ENCODE data around the gene CCDC146.

CCDC146 gene

DNA sequence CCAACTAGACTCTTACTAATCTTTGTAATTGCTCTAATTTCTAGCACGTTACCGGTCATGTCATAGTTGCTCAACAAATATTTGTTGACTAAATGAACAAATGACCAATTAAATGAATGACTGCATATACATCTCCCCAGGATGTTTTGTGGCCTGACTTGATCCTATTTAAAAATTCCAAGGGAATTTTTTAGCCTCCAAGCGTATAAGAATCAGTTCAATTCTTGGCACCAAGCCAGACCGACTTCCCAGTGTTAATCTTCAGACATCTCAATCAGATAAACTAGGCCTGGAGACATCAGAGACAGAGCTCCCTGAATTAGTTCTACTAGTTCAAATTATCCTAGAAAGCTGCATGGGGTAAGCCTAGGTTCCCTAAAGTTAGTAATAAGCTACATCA lies 197.7 kb downstream of the CCDC146 start:
- FAIRE-seq: no peak
- DNase-seq (ENCODE audit: insufficient read length, low spot score): no peak
- TF ChIP-seq SPI1 (IDR thresholded peaks at IDR 0.05; ENCODE audit: low read depth, low read length) (no peak), POLR2A (IDR thresholded peaks at IDR 0.05; ENCODE audit: low read depth, low read length) (no peak), POU2F2 (IDR thresholded peaks at IDR 0.05; ENCODE audit: low read depth, low read length) (no peak), PAX5 (IDR thresholded peaks at IDR 0.05; ENCODE audit: insufficient read depth, low read length, severe bottlenecking) (no peak), TAF1 (IDR thresholded peaks at IDR 0.05; ENCODE audit: low read depth, low read length) (no peak), POLR2AphosphoS5 (IDR thresholded peaks at IDR 0.05; ENCODE audit: low read depth, low read length) (no peak)

DNA sequence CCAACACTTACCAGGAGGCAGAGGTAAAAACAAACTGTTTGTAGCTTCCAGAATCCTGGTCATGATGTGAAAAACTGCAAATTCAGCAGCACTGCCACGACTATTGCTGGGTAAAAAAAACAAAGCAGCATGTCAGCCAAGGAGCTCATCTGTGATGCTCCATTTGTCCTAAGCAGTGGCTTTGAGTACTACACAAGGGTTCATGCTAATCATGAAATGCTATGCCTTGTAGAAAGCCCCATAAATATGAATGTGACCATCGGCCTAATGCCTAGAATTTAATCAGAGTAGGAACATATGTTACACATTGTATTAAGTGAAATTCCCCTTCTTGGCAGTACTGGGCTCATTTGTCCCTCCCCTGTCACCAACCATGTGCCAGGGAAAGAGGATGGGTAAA lies 198.3 kb downstream of the CCDC146 start:
- FAIRE-seq (no peak), DNase-seq (ENCODE audit: insufficient read length, low spot score) (no peak)
- TF ChIP-seq TAF1 (IDR thresholded peaks at IDR 0.05; ENCODE audit: low read depth, low read length): no peak
- TF ChIP-seq POU2F2 (IDR thresholded peaks at IDR 0.05; ENCODE audit: low read depth, low read length): no peak
- TF ChIP-seq PAX5 (IDR thresholded peaks at IDR 0.05; ENCODE audit: insufficient read depth, low read length, severe bottlenecking): no peak
- no peak for TF ChIP-seq POLR2AphosphoS5 (IDR thresholded peaks at IDR 0.05; ENCODE audit: low read depth, low read length)
- no peak for TF ChIP-seq POLR2A (IDR thresholded peaks at IDR 0.05; ENCODE audit: low read depth, low read length)
- TF ChIP-seq SPI1 (IDR thresholded peaks at IDR 0.05; ENCODE audit: low read depth, low read length): no peak

DNA sequence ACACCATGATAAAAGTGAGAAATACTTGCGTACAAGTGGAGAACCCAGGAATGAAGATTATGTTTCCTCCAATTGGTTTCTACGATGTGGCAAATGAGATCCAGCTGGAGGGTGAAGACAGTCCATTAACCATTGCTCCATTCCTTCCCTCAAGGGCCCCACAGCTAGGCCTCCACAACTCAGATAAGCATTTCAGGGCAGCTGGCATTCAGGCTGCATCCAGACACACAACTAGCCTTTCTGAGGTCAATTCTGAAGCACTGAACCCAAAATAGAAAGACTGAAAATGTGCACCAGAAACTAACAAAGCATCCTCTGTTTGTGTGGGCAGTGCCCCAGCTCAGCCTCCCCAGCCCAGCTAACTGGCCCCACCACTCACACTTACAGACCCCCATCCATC lies 198.9 kb downstream of the CCDC146 start:
- TF ChIP-seq POLR2AphosphoS5 (IDR thresholded peaks at IDR 0.05; ENCODE audit: low read depth, low read length) (no peak), POLR2A (IDR thresholded peaks at IDR 0.05; ENCODE audit: low read depth, low read length) (no peak), POU2F2 (IDR thresholded peaks at IDR 0.05; ENCODE audit: low read depth, low read length) (no peak), SPI1 (IDR thresholded peaks at IDR 0.05; ENCODE audit: low read depth, low read length) (no peak), TAF1 (IDR thresholded peaks at IDR 0.05; ENCODE audit: low read depth, low read length) (no peak), PAX5 (IDR thresholded peaks at IDR 0.05; ENCODE audit: insufficient read depth, low read length, severe bottlenecking) (no peak)
- DNase-seq (ENCODE audit: insufficient read length, low spot score) (no peak), FAIRE-seq (peak; percentile 20)

DNA sequence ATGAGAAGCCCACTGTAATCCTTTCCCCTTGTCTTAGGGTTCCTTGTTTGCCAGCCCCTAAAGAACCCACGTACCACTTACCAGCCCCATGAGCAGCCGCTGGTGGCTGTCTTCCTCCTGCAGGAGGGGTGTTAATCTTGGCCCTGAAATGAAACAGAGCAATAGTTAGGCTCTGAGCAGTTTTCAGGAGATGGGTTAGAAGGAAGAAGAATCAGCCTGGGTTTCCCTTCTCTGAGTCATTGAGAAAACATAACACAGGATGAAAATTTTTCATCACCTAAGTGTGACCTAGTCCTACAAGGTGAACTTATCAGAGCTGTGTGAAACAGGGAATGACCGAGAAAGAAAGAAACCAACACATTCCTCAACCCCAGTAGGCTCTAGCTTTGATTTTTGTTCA lies 203.7 kb downstream of the CCDC146 start:
- FAIRE-seq: no peak
- DNase-seq (ENCODE audit: insufficient read length, low spot score): no peak

DNA sequence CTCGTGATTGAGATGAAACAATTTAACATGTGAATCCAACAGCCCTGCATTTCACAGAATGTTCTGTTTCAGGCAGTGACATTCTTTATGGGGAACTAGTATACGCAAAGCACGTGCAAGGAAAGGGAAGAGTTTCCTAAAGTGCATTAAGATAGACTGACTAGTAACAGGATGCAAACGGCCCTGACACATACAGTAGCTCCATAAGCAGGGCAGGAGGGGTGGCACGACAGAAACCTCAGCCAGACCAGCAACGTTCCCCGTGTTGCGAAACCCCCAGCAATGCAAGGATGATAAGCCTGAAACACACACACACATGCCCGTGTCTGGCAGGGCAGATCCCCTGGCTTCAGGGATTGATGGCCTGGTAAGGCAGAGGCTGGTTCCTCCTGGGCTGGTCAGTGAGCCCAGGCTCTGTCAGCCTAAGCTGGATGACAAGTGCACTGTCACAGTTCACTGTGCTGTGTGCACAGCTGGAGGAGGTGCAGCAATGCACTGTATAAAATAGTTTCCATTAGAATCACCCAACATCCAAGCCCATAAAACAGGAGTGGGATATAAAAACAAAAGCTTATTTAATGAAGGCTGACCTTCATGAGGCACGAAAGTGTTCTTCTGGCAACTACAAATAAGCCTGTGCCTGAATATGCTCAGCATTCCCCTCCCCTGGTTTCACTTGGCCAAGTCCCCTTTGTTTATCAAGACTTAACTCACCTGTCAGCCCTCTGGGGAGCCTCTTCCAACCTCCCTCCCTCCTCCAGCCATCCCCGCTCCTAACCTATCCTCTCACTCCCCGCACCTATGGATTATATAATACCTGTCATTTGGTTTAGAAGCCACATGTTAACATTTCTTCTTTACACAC lies 204.9 kb downstream of the CCDC146 start:
- TF ChIP-seq POU2F2 (IDR thresholded peaks at IDR 0.05; ENCODE audit: low read depth, low read length): no peak
- no peak for TF ChIP-seq TAF1 (IDR thresholded peaks at IDR 0.05; ENCODE audit: low read depth, low read length)
- no peak for TF ChIP-seq PAX5 (IDR thresholded peaks at IDR 0.05; ENCODE audit: insufficient read depth, low read length, severe bottlenecking)
- no peak for TF ChIP-seq SPI1 (IDR thresholded peaks at IDR 0.05; ENCODE audit: low read depth, low read length)
- no peak for TF ChIP-seq POLR2AphosphoS5 (IDR thresholded peaks at IDR 0.05; ENCODE audit: low read depth, low read length)
- TF ChIP-seq POLR2A (IDR thresholded peaks at IDR 0.05; ENCODE audit: low read depth, low read length): no peak
- no peak for DNase-seq (ENCODE audit: insufficient read length, low spot score)
- FAIRE-seq: peak; percentile 71

More for the DNA sequence above, 203.7 kb downstream of the CCDC146 start:
- TF ChIP-seq SPI1 (IDR thresholded peaks at IDR 0.05; ENCODE audit: low read depth, low read length): no peak
- TF ChIP-seq POLR2A (IDR thresholded peaks at IDR 0.05; ENCODE audit: low read depth, low read length): no peak
- no peak for TF ChIP-seq POLR2AphosphoS5 (IDR thresholded peaks at IDR 0.05; ENCODE audit: low read depth, low read length)
- TF ChIP-seq POU2F2 (IDR thresholded peaks at IDR 0.05; ENCODE audit: low read depth, low read length): no peak
- no peak for TF ChIP-seq PAX5 (IDR thresholded peaks at IDR 0.05; ENCODE audit: insufficient read depth, low read length, severe bottlenecking)
- no peak for TF ChIP-seq TAF1 (IDR thresholded peaks at IDR 0.05; ENCODE audit: low read depth, low read length)

DNA sequence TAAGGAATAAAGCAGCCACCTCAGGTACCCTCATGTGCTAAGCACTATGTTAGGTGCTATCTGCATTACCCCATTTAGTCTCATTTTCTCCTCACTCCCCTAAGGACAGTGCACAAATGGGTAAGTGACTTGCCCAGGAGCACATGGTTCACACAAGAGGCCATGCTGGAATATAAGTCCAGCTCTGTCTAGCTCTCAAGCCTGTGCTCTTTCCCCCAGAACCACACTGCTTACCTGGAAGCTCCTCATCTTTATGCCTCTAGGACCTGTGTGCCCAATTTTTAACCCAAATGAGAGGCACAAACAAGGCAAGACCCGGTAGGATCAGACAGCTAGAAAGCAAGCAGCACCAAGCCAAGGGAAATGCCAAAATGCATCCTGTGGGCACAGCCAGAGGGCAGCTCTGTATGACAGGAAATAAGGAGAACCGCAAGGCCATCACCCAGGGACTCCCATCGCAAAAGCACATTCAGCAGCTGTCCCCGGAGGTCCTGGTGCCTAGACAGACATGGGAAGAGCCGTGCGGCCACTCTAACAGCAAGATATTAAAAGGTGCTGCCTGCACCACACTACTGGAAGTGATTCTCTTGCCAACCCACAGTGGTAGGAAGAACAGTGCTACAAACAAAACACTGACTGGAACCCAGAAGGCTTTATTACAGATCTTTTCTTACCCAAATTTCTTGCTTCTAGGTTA lies 205.7 kb downstream of the CCDC146 start:
- DNase-seq (ENCODE audit: insufficient read length, low spot score): no peak
- TF ChIP-seq POLR2A (IDR thresholded peaks at IDR 0.05; ENCODE audit: low read depth, low read length) (no peak), POU2F2 (IDR thresholded peaks at IDR 0.05; ENCODE audit: low read depth, low read length) (no peak), PAX5 (IDR thresholded peaks at IDR 0.05; ENCODE audit: insufficient read depth, low read length, severe bottlenecking) (no peak)
- FAIRE-seq: peak; percentile 62

DNA sequence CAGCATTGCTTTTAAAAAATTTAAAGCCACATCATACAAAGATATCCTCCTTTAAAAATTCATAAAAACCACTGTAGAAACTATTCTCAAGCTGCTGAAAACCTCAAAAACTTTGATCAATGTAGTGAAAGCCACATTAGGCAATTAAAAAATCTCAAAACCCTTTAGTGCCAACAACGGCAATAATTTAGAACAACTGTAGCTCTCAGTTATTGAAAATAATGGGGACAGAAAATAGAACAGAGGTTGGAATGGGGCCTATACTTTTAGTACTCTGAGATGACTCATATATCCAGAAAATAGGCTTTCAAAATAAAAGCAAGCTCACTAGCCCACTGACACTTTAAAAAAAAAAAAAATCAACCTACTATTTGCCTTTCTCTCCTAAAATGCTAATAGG lies 206.3 kb downstream of the CCDC146 start:
- no peak for TF ChIP-seq POLR2A (IDR thresholded peaks at IDR 0.05; ENCODE audit: low read depth, low read length)
- no peak for TF ChIP-seq TAF1 (IDR thresholded peaks at IDR 0.05; ENCODE audit: low read depth, low read length)
- no peak for TF ChIP-seq SPI1 (IDR thresholded peaks at IDR 0.05; ENCODE audit: low read depth, low read length)
- TF ChIP-seq PAX5 (IDR thresholded peaks at IDR 0.05; ENCODE audit: insufficient read depth, low read length, severe bottlenecking): no peak
- no peak for TF ChIP-seq POLR2AphosphoS5 (IDR thresholded peaks at IDR 0.05; ENCODE audit: low read depth, low read length)
- TF ChIP-seq POU2F2 (IDR thresholded peaks at IDR 0.05; ENCODE audit: low read depth, low read length): no peak
- DNase-seq (ENCODE audit: insufficient read length, low spot score) (no peak), FAIRE-seq (no peak)

DNA sequence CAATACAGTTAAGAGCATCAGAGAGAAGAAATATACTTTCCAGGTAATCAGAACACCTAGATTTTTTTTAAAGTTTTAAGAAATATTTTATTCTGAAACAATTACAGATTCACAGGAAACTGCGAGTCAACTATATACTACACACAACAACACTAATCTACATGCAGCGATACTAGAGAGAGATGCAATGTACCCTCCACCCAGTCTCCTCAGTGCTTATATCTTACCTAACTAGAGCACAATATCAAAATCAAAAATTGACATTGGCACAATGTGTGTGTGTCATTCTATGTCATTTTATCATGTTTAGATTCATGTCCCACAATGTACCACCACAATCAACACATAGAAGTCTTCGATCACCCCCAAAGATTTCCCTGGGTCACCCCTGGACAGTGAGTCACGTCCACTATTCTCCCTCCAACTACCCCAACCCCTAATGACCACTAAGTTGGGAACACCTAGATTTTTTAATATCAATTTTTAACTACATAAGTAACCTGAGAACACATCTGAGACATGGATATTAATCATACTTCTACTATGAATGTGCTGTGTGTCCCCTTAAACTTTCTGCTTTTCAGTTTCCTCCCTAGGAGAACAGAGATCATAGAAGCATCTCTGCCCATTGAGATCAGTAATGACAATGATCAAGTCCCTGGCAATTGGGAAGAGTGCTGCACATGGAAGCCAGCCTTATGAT lies 207.2 kb downstream of the CCDC146 start:
- TF ChIP-seq PAX5 (IDR thresholded peaks at IDR 0.05; ENCODE audit: insufficient read depth, low read length, severe bottlenecking) (no peak), POU2F2 (IDR thresholded peaks at IDR 0.05; ENCODE audit: low read depth, low read length) (no peak), SPI1 (IDR thresholded peaks at IDR 0.05; ENCODE audit: low read depth, low read length) (no peak), POLR2A (IDR thresholded peaks at IDR 0.05; ENCODE audit: low read depth, low read length) (no peak), TAF1 (IDR thresholded peaks at IDR 0.05; ENCODE audit: low read depth, low read length) (no peak), POLR2AphosphoS5 (IDR thresholded peaks at IDR 0.05; ENCODE audit: low read depth, low read length) (no peak)
- FAIRE-seq (peak; percentile 13), DNase-seq (ENCODE audit: insufficient read length, low spot score) (no peak)
